ENCODE measurements around the gene ZNF488. TPM values are rescaled to one million over a fixed set of nuclear protein-coding genes. Genes with fewer than 3 reads are reported as not detected.

ZNF488 gene
- total and polyA plus RNA-seq, 2 donors (not counting 1 experiment from before 2014, with no cell fraction given) = 0.07 TPM; not detected in 1

DNA sequence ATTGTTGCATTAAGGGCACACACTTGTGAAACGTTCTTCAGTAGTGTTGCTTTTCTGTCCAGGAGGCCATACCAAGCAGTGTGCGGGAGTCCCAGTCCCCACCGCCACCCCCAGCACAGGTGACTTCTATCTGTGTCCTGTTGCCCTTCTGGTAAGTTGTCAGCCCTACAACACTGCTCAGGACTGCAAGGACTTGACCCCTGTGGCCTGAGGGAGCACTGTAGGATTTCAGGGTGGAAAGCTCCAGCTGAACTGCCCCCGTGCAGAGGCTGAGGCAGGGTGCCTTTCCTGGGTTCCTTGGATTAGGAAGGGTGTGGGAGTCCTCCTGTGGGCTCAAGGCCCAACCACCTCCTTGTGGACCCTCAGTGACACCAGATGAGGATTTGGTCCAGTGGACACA lies 26.8 kb upstream of the ZNF488 start:
- Histone ChIP-seq H3K36me3 (ENCODE audit: control insufficient read depth, insufficient read depth, low read length) (no peaks in the 10 kb centered on the region), H3K4me1 (ENCODE audit: control insufficient read depth, extremely low read depth, insufficient read depth, low read length) (no peaks in the 10 kb centered on the region), H3K9ac (ENCODE audit: insufficient read depth, low read length) (no peak overlapping the region), H3K9me3 (ENCODE audit: control insufficient read depth, insufficient read depth, low read depth, low read length) (no peaks in the 10 kb centered on the region), H3K4me3 (replicated peaks in 1 of 4; ENCODE audit: control extremely low read depth in 1 of 4, insufficient read depth in 1 of 4, low read depth in 3 of 4, low read length in 4 of 4) (no peak overlapping the region), H2AFZ (ENCODE audit: low read length) (no peak overlapping the region), H4K20me1 (ENCODE audit: control insufficient read depth, extremely low read depth, insufficient read depth, low read length) (no peaks in the 10 kb centered on the region), H3K27me3 (ENCODE audit: control insufficient read depth, insufficient read depth, low read length) (peaks cover 5% of the 10 kb centered on the region), H3K4me2 (ENCODE audit: extremely low read depth, insufficient read depth, low read length) (no peak overlapping the region), H3K27ac (ENCODE audit: insufficient read depth, low read length) (no peak overlapping the region), H3K79me2 (ENCODE audit: control insufficient read depth, insufficient read depth, low read length) (no peaks in the 10 kb centered on the region)
- no peak for DNase-seq (ENCODE audit: low read depth in 2 of 2)
- TF ChIP-seq, protein P1, sequence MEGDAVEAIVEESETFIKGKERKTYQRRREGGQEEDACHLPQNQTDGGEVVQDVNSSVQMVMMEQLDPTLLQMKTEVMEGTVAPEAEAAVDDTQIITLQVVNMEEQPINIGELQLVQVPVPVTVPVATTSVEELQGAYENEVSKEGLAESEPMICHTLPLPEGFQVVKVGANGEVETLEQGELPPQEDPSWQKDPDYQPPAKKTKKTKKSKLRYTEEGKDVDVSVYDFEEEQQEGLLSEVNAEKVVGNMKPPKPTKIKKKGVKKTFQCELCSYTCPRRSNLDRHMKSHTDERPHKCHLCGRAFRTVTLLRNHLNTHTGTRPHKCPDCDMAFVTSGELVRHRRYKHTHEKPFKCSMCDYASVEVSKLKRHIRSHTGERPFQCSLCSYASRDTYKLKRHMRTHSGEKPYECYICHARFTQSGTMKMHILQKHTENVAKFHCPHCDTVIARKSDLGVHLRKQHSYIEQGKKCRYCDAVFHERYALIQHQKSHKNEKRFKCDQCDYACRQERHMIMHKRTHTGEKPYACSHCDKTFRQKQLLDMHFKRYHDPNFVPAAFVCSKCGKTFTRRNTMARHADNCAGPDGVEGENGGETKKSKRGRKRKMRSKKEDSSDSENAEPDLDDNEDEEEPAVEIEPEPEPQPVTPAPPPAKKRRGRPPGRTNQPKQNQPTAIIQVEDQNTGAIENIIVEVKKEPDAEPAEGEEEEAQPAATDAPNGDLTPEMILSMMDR (conservative IDR thresholded peaks at IDR 0.05 in 1 of 2, IDR thresholded peaks at IDR 0.05 in 1 of 2; ENCODE audit: low read depth in 1 of 2, low read length in 2 of 2) = no peak
- no peak for TF ChIP-seq EZH2 (IDR thresholded peaks at IDR 0.05; ENCODE audit: low read length, missing control alignments)

DNA sequence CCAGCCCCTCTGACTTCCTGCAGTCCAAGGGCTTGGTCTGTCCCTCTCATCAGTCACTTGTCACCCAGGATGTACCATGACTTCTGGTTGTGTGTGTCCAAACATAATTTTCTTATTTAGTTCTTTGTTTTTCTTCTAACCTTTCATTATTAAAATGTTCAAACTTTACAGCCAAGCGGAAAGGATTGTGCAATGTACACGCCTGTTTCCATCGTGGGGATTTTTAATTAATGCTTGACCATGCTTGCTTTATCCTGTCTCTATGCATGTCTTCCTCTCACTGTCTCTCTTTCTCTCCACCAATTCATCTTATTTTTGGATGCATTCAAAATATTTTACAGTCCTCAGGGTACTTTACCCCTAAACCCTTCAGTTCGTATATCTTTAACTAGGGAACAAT lies 26.2 kb upstream of the ZNF488 start:
- DNase-seq (ENCODE audit: low read depth in 2 of 2) = no peak
- Histone ChIP-seq H2AFZ (ENCODE audit: low read length) (no peak overlapping the region), H3K36me3 (ENCODE audit: control insufficient read depth, insufficient read depth, low read length) (no peaks in the 10 kb centered on the region), H3K4me2 (ENCODE audit: extremely low read depth, insufficient read depth, low read length) (no peak overlapping the region), H3K27ac (ENCODE audit: insufficient read depth, low read length) (no peak overlapping the region), H3K27me3 (ENCODE audit: control insufficient read depth, insufficient read depth, low read length) (peaks cover 5% of the 10 kb centered on the region), H3K4me1 (ENCODE audit: control insufficient read depth, extremely low read depth, insufficient read depth, low read length) (no peaks in the 10 kb centered on the region), H3K4me3 (replicated peaks in 1 of 4; ENCODE audit: control extremely low read depth in 1 of 4, insufficient read depth in 1 of 4, low read depth in 3 of 4, low read length in 4 of 4) (no peak overlapping the region), H4K20me1 (ENCODE audit: control insufficient read depth, extremely low read depth, insufficient read depth, low read length) (no peaks in the 10 kb centered on the region), H3K9ac (ENCODE audit: insufficient read depth, low read length) (no peak overlapping the region), H3K79me2 (ENCODE audit: control insufficient read depth, insufficient read depth, low read length) (no peaks in the 10 kb centered on the region), H3K9me3 (ENCODE audit: control insufficient read depth, insufficient read depth, low read depth, low read length) (no peaks in the 10 kb centered on the region)
- TF ChIP-seq EZH2 (IDR thresholded peaks at IDR 0.05; ENCODE audit: low read length, missing control alignments) = no peak
- TF ChIP-seq, protein P1 (conservative IDR thresholded peaks at IDR 0.05 in 1 of 2, IDR thresholded peaks at IDR 0.05 in 1 of 2; ENCODE audit: low read depth in 1 of 2, low read length in 2 of 2) = no peak

DNA sequence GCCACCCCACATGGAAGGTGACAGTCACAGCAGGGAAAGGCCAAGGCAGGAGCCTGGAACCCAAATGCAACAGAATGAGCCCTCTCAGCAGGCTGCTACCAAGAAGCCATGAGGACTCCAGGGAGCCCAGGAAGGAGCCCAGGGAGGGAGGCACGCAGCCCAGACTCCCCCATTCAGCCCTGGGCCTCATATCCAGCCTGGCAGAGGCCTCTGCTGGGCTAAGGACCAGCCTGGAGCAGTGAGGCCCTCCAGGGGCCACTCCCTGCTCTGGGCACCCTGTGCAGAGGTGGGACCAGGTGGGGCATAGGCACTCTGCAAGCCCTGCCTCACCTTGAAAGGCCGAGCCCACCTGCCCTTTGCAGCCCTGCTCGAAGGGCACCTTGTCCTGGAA lies 25.8 kb upstream of the ZNF488 start:
- H2AFZ ChIP-seq (ENCODE audit: low read length) = no peak overlapping the region
- H3K9me3 ChIP-seq (ENCODE audit: control insufficient read depth, insufficient read depth, low read depth, low read length) = no peaks in the 10 kb centered on the region
- H3K4me3 ChIP-seq (replicated peaks in 1 of 4; ENCODE audit: control extremely low read depth in 1 of 4, insufficient read depth in 1 of 4, low read depth in 3 of 4, low read length in 4 of 4) = no peak overlapping the region
- H4K20me1 ChIP-seq (ENCODE audit: control insufficient read depth, extremely low read depth, insufficient read depth, low read length) = no peaks in the 10 kb centered on the region
- H3K79me2 ChIP-seq (ENCODE audit: control insufficient read depth, insufficient read depth, low read length) = no peaks in the 10 kb centered on the region
- H3K36me3 ChIP-seq (ENCODE audit: control insufficient read depth, insufficient read depth, low read length) = no peaks in the 10 kb centered on the region
- no peak for TF ChIP-seq EZH2 (IDR thresholded peaks at IDR 0.05; ENCODE audit: low read length, missing control alignments)
- TF ChIP-seq, protein P1 (conservative IDR thresholded peaks at IDR 0.05 in 1 of 2, IDR thresholded peaks at IDR 0.05 in 1 of 2; ENCODE audit: low read depth in 1 of 2, low read length in 2 of 2) = no peak
- no peak overlapping the region for H3K27ac ChIP-seq (ENCODE audit: insufficient read depth, low read length)
- no peak for DNase-seq (ENCODE audit: low read depth in 2 of 2)
- no peak overlapping the region for H3K9ac ChIP-seq (ENCODE audit: insufficient read depth, low read length)
- peaks cover 5% of the 10 kb centered on the region for H3K27me3 ChIP-seq (ENCODE audit: control insufficient read depth, insufficient read depth, low read length)
- no peak overlapping the region for H3K4me2 ChIP-seq (ENCODE audit: extremely low read depth, insufficient read depth, low read length)
- H3K4me1 ChIP-seq (ENCODE audit: control insufficient read depth, extremely low read depth, insufficient read depth, low read length) = no peaks in the 10 kb centered on the region
